IMR-90 (cell line): Measurements from ENCODE around the gene SPTY2D1.

Source experiments
- CTCF ChIP-seq: conservative IDR thresholded peaks from 2 replicates; pipeline ENCODE4 v1.5.1; 2012; ENCODE audit warnings: mild to moderate bottlenecking, low read depth, low read length, improper control_type of control experiment
- MAFK ChIP-seq: IDR thresholded peaks from 2 replicates; pipeline ENCODE4 v1.6.1; 2012; ENCODE audit warnings: low read depth, low read length, improper control_type of control experiment
- MXI1 ChIP-seq: IDR thresholded peaks from 2 replicates; pipeline ENCODE4 v1.6.1; 2012; ENCODE audit warnings: low read depth, mild to moderate bottlenecking, low read length, moderate library complexity, borderline replicate concordance
- NFE2L2 ChIP-seq: fragments of 150-350 bp; IDR thresholded peaks from 2 replicates; pipeline ENCODE4 v1.6.1; 2016; ENCODE audit warnings: low read depth, mild to moderate bottlenecking, low read length
- POLR2A ChIP-seq: IDR thresholded peaks from 2 replicates; pipeline ENCODE4 v1.6.1; 2012; ENCODE audit warnings: mild to moderate bottlenecking, low read depth, low read length
- RAD21 ChIP-seq: IDR thresholded peaks from 2 replicates; pipeline ENCODE4 v1.6.1; 2012; ENCODE audit warnings: low read length, improper control_type of control experiment
- RCOR1 ChIP-seq: IDR thresholded peaks from 2 replicates; pipeline ENCODE4 v1.6.1; 2012; ENCODE audit warnings: mild to moderate bottlenecking, low read length, improper control_type of control experiment; ENCODE audit not compliant: insufficient replicate concordance

GRCh38 chr11:18608376-18608775 lies 25.8 kb downstream of the SPTY2D1 start:
- TF ChIP-seq NFE2L2: no peak
- no peak for TF ChIP-seq MXI1
- no peak for TF ChIP-seq POLR2A
- TF ChIP-seq CTCF: no peak
- TF ChIP-seq RAD21: no peak
- TF ChIP-seq MAFK: no peak
- TF ChIP-seq RCOR1: no peak
